Stimulated activated CD4-positive, alpha-beta T cell treated with anti-CD3 and anti-CD28 coated beads, Interleukin-1b, Interleukin-23, amount 100 ng/mL, for 24 hours (primary cell): ENCODE data around the gene WDHD1.
"Not testable (repeated sequence)": the region's sequence is repeated elsewhere in the genome, so short reads cannot be mapped to it uniquely, and the experiment has no call there.

ENCODE experiments used
- DNase-seq, 4 experiments: peaks; one replicate each; pipeline ENCODE4 v3.0.0-alpha.2; 2020; ENCODE audit warnings: low read depth in 4 of 4, low spot score in 1 of 4

Gene WDHD1

DNA sequence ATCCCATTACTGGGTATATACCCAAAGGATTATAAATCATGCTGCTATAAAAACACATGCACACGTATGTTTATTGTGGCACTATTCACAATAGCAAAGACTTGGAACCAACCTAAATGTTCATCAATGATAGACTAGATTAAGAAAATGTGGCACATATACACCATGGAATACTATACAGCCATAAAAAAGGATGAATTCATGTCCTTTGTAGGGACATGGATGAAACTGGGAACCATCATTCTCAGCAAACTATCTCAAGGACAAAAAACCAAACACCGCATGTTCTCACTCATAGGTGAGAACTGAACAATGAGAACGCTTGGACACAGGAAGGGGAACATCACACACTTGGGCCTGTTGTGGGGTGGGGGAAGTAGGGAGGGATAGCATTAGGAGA lies 73.3 kb downstream of the WDHD1 start:
- DNase-seq = not testable (repeated sequence)

DNA sequence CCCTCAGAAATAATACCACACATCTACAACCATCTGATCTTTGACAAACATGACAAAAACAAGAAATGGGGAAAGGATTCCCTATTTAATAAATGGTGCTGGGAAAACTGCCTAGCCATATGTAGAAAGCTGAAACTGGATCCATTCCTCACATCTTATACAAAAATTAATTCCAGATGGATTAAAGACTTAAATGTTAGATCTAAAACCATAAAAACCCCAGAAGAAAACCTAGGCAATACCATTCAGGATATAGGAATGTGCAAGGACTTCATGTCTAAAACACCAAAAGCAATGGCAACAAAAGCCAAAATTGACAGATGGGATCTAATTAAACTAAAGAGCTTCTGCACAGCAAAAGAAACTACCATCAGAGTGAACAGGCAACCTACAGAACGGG lies 74.1 kb downstream of the WDHD1 start:
- DNase-seq = not testable (repeated sequence)

DNA sequence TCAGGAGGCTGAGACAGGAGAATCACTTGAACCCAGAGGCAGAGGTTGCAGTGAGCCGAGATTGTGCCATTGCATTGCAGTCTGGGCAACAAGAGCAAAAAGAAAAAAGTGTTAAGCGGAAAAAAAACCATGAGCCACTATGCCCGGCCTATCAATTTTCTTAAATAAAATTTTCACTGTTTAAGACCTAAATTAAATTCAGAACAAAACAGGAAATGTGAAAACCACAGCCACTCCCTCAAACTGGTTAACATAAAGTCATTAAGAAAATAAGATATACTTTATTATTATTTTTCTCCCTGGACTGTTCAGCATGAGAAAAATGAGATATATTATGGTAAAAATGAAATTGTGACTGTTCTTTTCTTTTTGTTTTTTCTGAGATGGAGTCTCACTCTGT lies 79.7 kb downstream of the WDHD1 start:
- no peak for DNase-seq

DNA sequence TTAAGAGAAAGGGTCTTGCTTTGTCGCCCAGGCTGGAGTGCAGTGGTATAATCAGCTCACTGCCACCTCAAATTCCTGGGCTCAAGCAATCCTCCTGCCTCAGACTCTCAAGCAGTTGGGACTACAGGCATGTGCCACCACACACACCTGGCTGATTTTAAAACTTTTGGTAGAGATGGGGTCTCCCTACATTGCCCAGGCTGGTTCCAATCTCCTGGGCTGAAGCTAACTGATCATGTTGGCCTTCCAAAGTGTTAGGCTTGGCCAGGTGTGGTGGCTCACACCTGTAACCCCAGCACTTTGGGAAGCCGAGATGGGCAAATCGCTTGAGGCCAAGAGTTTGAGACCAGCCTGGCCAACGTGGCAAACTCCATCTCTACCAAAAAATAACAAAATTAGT lies 80.4 kb downstream of the WDHD1 start:
- no peak for DNase-seq

DNA sequence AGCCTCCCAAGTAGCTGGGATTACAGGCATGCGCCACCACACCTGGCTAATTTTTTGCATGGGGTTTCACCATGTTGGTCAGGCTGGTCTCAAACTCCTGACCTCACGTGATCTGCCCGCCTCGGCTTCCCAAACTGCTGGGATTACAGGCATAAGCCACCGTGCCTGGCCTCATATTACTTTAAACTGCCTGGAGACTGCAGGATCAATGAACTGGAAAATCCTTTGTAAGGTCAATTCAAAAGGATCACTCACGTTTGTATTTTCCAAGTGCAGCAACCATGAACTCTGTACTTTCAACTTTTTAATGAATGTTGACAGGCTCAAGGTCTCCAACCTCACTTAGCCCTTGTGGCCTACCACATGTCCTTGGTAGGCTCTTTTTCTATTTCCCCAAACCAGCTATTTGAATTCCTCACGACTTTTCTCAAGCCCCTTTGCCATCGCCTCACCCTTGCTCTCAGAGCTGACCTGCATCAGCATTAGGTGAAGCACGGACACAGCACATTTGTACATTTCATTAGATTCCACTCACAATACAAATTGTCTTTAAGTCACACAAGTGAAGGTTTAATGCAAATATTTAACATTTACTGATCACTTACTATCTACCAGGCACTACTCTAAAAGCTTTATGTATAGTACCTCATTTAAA lies 82.0 kb downstream of the WDHD1 start:
- DNase-seq = no peak

DNA sequence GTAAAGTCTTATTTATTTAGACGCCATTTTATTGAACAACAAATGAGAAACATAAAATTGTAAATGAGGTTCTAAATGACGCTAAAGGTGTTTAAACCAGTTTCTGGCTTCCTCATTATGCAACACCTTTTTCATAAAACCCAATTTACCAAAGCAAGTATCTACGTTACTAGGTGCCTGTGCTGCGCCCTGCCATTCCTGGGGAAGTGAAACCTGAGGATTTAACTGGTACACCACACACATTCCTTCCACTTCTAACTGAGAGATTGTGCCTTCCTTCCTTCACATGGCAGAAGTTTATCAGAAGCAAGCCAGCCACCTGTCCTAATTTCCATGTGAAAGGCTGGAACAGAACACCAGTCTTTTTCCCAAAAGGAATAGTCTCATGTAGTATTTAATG lies 84.0 kb downstream of the WDHD1 start:
- DNase-seq = no peak

DNA sequence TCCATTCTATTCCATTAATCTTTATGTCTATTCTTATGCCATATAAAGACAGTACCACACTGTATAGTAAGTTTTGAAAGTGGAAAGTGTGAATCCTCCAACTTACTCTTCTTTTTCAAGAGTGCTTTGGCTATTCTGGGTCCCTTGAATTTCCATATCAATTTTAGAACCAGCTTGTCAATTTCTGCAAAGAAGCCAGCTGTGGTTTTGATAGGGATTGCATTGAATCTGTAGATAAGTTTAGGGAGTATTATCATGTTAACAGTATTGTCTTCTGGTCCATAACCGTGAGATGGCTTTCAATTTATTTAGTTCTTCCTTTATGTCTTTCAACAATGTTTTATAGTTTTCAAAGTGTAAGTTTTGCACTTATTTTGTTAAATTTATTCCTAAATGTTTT lies 90.1 kb downstream of the WDHD1 start:
- no peak for DNase-seq

DNA sequence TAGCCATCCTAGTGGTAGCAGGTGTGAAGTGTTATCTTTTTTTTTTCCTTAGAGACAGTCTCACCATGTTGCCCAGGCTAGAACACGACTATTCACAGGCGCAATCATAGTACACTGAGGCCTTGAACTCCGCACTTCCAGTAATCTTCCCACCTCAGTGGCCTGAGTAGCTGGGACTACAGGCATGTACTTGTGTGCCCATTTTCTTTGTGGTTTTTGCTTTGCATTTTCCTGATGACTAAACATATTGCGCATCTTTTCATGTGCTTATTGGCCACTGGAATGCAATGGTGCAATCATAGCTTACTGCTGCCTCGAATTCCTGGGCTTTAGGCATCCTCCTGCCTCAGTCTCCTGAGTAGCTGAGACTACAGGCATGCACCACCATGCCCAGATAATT lies 90.9 kb downstream of the WDHD1 start:
- DNase-seq = no peak

DNA sequence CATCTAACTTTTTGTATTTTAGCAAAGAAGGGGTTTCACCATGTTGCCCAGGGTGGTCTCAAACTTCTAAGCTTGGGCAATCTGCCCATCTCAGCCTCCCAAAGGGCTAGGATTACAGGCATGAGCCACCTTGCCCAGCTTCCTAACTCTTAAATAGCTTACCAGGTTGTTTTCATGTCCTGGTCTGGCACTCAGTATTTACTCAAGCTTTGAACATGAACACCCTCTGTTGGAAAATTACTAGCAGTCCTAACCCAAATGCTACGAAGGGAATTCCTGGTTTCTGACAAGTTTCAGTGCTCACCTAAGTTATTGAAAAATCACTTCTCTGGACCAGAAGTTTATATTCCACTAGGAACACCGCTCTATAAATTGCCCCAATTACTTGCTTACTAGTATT lies 91.8 kb downstream of the WDHD1 start:
- DNase-seq = no peak

DNA sequence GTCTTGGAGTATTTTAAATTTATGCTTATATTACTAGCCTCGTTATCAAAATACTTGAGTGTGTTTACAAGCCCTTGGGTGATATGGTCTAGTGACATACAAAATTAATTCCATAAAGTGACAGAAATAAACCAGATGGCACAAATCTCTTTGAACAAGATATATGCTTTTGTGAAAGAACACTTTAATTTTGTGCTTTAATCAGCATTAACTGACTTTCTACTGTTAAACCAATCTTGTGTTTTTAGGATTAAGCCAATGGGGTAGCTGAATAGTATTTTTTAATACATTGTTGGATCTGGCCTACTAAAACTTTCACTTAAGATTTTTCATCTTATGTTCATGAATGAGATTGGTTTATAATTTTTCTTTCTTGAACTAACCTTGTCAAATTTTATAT lies 93.9 kb downstream of the WDHD1 start:
- no peak for DNase-seq

DNA sequence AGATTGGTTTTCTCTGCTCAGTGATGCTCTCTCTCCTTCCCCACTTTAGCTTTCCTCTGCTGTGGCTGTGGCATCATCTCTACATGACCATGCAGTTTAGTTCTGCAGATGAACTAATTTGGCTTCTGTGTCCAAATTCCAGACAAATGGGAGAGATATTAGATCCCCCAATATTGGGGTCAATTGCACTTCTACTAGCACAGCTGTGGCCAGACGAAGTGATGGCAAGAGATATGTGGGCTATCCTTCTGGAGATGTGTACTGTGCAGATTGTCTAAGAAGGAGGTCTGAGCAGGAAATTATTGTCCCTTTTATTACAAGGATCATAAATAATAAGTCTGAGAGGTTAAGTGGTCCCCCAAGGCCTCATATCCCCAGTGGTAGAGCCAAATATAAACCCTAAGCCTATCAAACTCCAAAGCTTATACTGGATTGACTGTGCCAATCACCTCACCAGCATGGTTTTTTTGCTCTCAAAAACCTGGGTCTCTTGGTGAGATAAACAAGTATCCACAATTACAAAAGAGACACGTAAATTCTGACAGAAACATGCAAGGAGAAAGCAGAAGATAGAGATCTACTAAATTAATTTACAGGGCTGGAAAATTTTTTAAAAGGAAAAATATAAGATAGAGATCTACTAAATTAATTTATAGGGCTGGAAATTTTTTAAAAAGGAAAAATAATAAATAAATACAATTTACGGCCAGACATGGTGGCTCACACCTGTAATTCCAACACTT lies 95.1 kb downstream of the WDHD1 start:
- DNase-seq = no peak

DNA sequence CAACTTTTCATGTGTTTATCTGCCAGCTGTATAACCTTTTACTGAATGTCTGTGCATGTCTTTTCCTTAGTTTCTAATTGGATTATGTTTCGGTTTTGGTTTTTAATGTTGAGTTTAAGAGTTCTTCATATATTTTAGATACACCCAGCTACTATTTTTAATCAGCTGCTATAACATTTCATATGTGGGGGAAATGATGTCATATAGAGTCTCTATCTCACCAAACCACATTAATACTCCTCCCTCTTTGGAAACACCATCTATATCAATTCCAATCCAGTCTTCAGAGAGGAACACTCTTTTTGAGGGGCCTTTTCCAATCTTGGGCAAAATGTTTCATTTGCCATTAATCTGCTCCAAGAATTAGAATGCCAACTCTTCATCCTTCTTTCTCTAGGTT lies 95.8 kb downstream of the WDHD1 start:
- DNase-seq = no peak

DNA sequence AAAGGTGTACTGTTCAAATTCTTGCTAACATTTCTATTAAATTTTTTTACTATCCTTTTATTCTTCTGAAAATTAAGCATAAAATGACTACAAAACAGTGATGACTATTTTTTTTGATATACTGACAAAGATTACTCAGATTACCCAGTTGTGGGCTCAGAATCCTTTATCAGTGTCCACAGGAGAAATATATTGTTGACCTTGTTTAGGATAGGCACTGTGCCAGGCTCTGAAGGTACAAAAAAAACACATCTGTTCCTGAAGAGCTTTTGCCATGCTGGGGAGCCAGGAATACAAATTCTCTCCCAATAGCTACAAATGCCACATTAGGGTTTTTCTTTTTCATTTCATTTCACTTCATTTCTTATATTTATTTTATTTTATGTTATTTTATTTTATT lies 97.3 kb downstream of the WDHD1 start:
- DNase-seq = no peak

DNA sequence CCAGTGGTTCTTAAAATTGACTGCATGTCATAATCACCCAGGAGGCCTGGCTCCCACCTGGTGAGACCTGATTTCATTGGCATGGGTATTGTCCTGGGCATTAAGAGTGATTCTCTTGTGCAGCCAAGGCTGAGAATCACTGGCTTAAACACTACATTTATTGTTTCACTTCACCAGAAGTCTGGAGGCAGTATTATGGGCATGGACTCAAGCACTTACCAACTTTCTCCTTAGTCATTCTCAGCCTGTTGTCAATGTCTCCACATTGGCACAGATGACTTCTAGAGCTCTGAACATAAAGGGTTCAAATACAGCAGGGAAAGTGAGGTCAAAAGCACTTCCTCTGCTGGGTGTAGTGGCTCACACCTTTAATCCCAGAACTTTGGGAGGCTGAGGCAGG lies 98.7 kb downstream of the WDHD1 start:
- no peak for DNase-seq

DNA sequence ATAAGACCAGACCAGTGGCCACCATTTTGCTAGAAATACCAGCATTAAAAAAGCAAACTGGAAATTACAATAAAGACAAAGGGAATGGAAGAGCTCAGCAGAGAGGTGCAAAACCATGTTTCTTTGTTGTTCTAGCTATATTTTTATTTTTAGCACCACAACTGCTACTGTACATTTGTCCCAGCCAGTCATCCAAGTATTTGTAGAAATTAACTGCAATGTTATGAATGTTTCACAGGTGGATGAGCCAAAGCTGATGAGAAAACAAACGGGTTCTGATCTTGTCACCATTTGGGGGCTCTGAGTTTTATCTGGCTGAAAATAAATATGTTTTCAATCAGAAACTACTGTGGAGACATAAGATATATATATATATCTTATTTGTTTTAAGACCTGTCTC lies 99.3 kb downstream of the WDHD1 start:
- no peak for DNase-seq

DNA sequence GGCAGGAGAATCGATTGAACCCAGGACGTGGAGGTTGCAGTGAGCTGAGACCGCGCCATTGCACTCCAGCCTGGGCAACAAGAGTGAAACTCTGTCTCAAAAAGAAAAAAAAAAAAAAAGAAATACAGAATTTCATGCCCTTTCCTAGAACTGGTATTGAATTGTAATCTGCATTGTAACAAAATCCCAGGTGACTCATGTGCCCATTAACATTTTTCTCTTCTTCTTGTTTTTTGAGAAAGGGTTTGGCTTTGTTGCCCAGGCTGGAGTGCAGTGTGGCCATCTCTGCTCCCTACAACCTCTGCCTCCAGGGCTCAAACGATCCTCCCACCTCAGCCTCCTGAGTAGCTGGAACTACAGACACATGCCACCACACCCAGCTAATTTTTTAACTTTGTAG lies 100.3 kb downstream of the WDHD1 start:
- not testable (repeated sequence) for DNase-seq

DNA sequence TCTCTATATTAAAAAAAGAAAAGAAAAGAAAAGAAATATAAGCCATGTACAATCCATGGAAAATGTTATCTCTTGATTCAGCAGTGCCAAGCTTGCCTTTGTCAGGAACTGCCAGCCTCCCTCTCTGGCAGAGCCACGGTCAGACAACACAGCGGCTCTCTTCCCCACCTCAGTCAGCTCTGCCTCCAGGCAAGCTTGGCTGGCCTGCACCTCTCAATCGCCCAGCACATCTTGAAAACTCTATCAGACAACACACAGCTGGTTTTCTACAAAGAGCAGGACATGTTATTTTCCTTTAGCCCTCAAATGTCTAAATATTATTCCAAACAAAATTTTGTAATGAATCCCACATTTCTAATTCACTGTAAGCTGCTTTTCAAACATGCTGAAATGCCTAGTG lies 104.3 kb downstream of the WDHD1 start:
- no peak for DNase-seq

DNA sequence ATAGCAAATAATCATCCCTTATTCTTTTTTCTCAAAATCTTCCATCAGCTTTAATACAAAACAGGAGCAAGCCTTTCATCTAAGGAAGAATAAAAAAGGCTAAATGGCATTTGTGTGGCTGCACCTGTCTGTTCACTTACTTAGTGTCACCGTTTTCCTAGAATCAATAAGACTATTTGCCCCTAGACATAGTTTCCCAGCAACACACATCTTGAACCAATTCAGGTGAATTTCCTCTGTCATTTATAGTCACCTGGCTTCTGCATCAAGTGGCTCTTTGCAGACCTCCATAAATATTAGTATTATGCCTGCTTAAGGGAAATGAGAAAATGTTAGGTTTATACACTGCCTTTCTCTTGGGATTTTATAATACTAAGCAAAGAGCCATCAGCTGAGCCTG lies 106.8 kb downstream of the WDHD1 start:
- DNase-seq = no peak

DNA sequence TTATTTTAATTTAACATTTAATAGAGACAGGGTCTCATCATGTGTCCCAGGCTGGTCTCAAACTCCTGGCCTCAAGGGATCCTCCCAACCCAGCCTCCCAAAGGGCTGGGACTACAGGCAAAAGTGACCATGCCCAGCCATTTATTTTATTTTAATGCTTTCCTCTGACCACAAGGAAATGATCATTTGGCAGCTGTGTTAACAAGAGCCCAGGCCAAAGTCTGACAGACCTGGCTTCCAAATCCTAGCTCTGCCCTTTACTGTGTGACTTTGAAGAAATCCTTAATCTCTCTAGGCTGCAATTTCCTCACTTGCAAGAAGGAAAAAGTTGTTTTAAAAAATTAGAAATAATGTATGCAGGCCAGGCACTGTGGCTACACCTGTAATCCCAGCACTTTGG lies 107.6 kb downstream of the WDHD1 start:
- no peak for DNase-seq

DNA sequence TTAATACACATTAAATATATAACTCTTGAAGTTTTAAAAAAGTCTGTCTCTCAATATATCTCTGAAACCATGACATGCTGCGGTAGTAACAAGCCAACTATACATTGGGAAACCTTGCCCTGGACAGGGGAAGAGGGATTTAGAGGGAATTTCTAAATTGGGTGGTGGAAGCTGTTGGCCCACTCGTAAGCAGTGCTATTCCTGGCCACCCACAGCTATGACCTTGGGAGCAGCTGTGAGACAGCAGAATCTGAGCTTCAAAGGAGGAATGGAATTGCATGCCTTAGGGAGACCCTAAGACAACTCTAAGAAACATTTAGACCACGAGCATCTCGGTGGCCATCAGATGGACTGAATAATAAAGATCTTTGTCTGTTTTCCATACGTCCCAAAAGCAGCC lies 108.5 kb downstream of the WDHD1 start:
- DNase-seq = no peak

DNA sequence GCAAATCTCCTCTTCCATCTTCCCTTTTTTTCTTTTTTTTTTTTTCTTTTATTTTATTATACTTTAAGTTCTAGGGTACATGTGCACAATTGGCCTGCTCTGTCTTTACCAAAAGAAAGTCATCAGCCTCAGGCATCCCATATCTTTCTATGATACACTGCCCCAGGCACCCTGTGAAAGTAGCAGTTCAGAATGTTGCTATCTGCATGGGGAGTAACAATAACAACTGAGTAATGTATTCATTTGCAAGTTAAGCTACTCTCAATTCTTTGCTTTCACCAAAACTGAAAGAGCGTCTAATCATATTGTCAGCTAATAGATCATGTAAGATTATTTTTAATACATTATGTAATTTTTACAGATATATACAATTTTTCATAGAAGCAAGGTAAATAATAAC lies 110.8 kb downstream of the WDHD1 start:
- no peak for DNase-seq

DNA sequence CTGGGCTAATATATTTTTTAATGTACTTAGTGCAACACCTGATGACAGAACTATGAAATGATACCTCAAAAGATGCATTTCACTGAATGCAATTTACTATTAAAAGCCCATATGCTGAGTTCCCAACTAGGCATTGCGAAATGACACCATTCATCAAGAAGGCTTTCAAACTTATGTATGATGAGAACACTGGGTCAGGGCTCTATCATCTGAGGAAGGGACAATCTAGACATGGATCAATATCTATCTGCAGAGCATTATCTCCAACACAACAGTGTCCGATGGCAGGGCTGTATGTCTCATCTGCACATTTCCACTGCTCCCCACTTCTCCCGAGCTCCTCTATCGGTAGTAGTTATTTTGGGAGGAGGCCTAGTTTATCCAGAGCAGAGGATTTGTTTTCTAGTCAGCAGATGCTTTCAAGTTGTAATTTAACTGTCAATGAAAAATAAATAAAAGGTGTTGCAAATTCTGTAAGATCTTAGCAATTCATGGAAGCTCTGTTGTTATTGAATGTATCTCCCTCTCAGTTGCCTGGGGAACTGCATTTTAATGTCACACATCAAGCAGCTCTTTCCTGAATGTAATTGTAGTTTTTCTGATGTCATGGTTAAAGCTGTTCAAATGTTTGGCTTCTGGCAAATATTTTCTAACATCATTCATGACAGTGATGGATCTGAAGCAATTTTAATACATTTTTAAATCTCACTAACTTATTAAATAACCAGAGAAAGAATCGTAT lies 116.9 kb downstream of the WDHD1 start:
- DNase-seq = no peak
